HEK293 (cell line): ENCODE results near the gene RRBP1.

ENCODE experiments used
- CTCF ChIA-PET: fragments of 350-600 bp; formaldehyde crosslinking; extraction: SDS; loops from one replicate; lab custom pipeline; 2021; ENCODE audit warnings: antibody characterized with exemption; lab: Yijun Ruan, JAX
- POLR2A ChIA-PET: fragments of 300-600 bp; formaldehyde crosslinking; extraction: SDS; loops from one replicate; lab custom pipeline; 2020; ENCODE audit warnings: antibody characterized with exemption, inconsistent platforms; lab: Yijun Ruan, JAX
- H3K27ac ChIP-seq: fragments of 200-500 bp; sonication (Bioruptor generic); 2 replicates; pipeline ENCODE4 v1.5.1; 2014; ENCODE audit warnings: low read depth, low read length, control low read depth, inconsistent platforms; ENCODE audit errors: extremely low read depth
- H3K36me3 ChIP-seq, 2 experiments: fragments of 200-500 bp in 1 of 2; sonication (Bioruptor generic) in 1 of 2; 1 replicate in 1 of 2; 2 replicates in 1 of 2; pipeline ENCODE4 v1.5.1; 2014 to 2017; ENCODE audit warnings: inconsistent platforms in 2 of 2, low read length in 2 of 2; ENCODE audit not compliant: control insufficient read depth in 2 of 2, insufficient read depth in 1 of 2
- H3K4me1 ChIP-seq: fragments of 200-500 bp; sonication (Bioruptor generic); 2 replicates; pipeline ENCODE4 v1.5.1; 2014; ENCODE audit warnings: mild to moderate bottlenecking, low read length, inconsistent platforms; ENCODE audit not compliant: control insufficient read depth, insufficient read depth
- H3K4me3 ChIP-seq: 2 replicates; pipeline ENCODE4 v1.5.1; 2011; ENCODE audit warnings: low read depth, mild to moderate bottlenecking, control low read depth, low read length, moderate library complexity
- H3K9me3 ChIP-seq: fragments of 200-500 bp; sonication (Bioruptor generic); 2 replicates; pipeline ENCODE4 v1.5.1; 2014; ENCODE audit warnings: low read depth, low read length, inconsistent platforms; ENCODE audit not compliant: control insufficient read depth, insufficient read depth
- KLF9 ChIP-seq: fragments of 450-650 bp; formaldehyde crosslinking; IDR thresholded peaks from 2 replicates; pipeline ENCODE4 v1.5.1; 2016; ENCODE audit warnings: missing biosample characterization, missing genetic modification characterization, low read depth
- MYNN ChIP-seq: fragments of 450-650 bp; formaldehyde crosslinking; IDR thresholded peaks from 2 replicates; pipeline ENCODE4 v1.5.1; 2016; ENCODE audit warnings: missing biosample characterization, missing genetic modification characterization, borderline replicate concordance
- SCRT2 ChIP-seq: fragments of 450-650 bp; formaldehyde crosslinking; IDR thresholded peaks from 2 replicates; pipeline ENCODE4 v1.5.1; 2016; ENCODE audit warnings: missing biosample characterization, missing genetic modification characterization
- SP2 ChIP-seq: fragments of 450-650 bp; formaldehyde crosslinking; IDR thresholded peaks from 2 replicates; pipeline ENCODE4 v1.5.1; 2016; ENCODE audit warnings: missing biosample characterization, missing genetic modification characterization
- WT1 ChIP-seq: fragments of 450-650 bp; formaldehyde crosslinking; IDR thresholded peaks from 2 replicates; pipeline ENCODE4 v1.5.1; 2016; ENCODE audit warnings: missing biosample characterization, missing genetic modification characterization
- YY1 ChIP-seq: fragments of 450-650 bp; formaldehyde crosslinking; IDR thresholded peaks from 2 replicates; pipeline ENCODE4 v1.5.1; 2018; ENCODE audit warnings: missing biosample characterization, missing genetic modification characterization
- YY2 ChIP-seq: fragments of 450-650 bp; formaldehyde crosslinking; IDR thresholded peaks from 2 replicates; pipeline ENCODE4 v1.5.1; 2016; ENCODE audit warnings: missing biosample characterization, missing genetic modification characterization
- ZBTB49 ChIP-seq: fragments of 450-650 bp; formaldehyde crosslinking; IDR thresholded peaks from 2 replicates; pipeline ENCODE4 v1.5.1; 2016; ENCODE audit warnings: missing biosample characterization, missing genetic modification characterization, low read depth
- ZEB2 ChIP-seq: fragments of 450-650 bp; formaldehyde crosslinking; IDR thresholded peaks from 2 replicates; pipeline ENCODE4 v1.5.1; 2016; ENCODE audit warnings: missing biosample characterization, missing genetic modification characterization
- ZNF133 ChIP-seq: fragments of 450-650 bp; formaldehyde crosslinking; IDR thresholded peaks from 2 replicates; pipeline ENCODE4 v1.5.1; 2016; ENCODE audit warnings: missing biosample characterization, missing genetic modification characterization
- ZNF16 ChIP-seq: fragments of 450-650 bp; formaldehyde crosslinking; IDR thresholded peaks from 2 replicates; pipeline ENCODE4 v1.5.1; 2016; ENCODE audit warnings: low read depth, missing biosample characterization, missing genetic modification characterization
- ZNF174 ChIP-seq: fragments of 450-650 bp; formaldehyde crosslinking; IDR thresholded peaks from 2 replicates; pipeline ENCODE4 v1.5.0; 2017; ENCODE audit warnings: missing biosample characterization, mild to moderate bottlenecking, missing genetic modification characterization
- ZNF175 ChIP-seq: fragments of 450-650 bp; formaldehyde crosslinking; IDR thresholded peaks from 2 replicates; pipeline ENCODE4 v1.5.1; 2016; ENCODE audit warnings: missing biosample characterization, missing genetic modification characterization
- ZNF184 ChIP-seq: fragments of 450-650 bp; IDR thresholded peaks from 2 replicates; pipeline ENCODE4 v1.5.1; 2018; ENCODE audit warnings: missing biosample characterization, mild to moderate bottlenecking, missing genetic modification characterization
- ZNF214 ChIP-seq: fragments of 450-650 bp; formaldehyde crosslinking; IDR thresholded peaks from 2 replicates; pipeline ENCODE4 v1.5.1; 2017; ENCODE audit warnings: missing biosample characterization, mild to moderate bottlenecking, missing genetic modification characterization, borderline replicate concordance
- ZNF24 ChIP-seq: fragments of 450-650 bp; formaldehyde crosslinking; IDR thresholded peaks from 2 replicates; pipeline ENCODE4 v1.5.1; 2016; ENCODE audit warnings: missing biosample characterization, missing genetic modification characterization
- ZNF335 ChIP-seq: fragments of 450-650 bp; formaldehyde crosslinking; conservative IDR thresholded peaks from 2 replicates; pipeline ENCODE4 v1.5.1; 2016; ENCODE audit warnings: missing biosample characterization, missing genetic modification characterization
- ZNF341 ChIP-seq: fragments of 450-650 bp; formaldehyde crosslinking; IDR thresholded peaks from 2 replicates; pipeline ENCODE4; 2016; ENCODE audit warnings: low read depth, missing biosample characterization, missing genetic modification characterization
- ZNF391 ChIP-seq: fragments of 450-650 bp; formaldehyde crosslinking; IDR thresholded peaks from 2 replicates; pipeline ENCODE4 v1.5.1; 2016; ENCODE audit warnings: low read depth, missing biosample characterization, missing genetic modification characterization, borderline replicate concordance
- ZNF404 ChIP-seq: fragments of 450-650 bp; formaldehyde crosslinking; IDR thresholded peaks from 2 replicates; pipeline ENCODE4 v1.5.1; 2017; ENCODE audit warnings: missing biosample characterization, missing genetic modification characterization
- ZNF449 ChIP-seq: fragments of 450-650 bp; formaldehyde crosslinking; IDR thresholded peaks from 2 replicates; pipeline ENCODE4 v1.5.1; 2017; ENCODE audit warnings: missing biosample characterization, mild to moderate bottlenecking, missing genetic modification characterization, moderate library complexity
- ZNF488 ChIP-seq: fragments of 450-650 bp; formaldehyde crosslinking; IDR thresholded peaks from 2 replicates; pipeline ENCODE4 v1.5.1; 2016; ENCODE audit warnings: missing biosample characterization, missing genetic modification characterization
- ZNF549 ChIP-seq: fragments of 450-650 bp; IDR thresholded peaks from 2 replicates; pipeline ENCODE4 v1.5.1; 2018; ENCODE audit warnings: missing biosample characterization, missing genetic modification characterization, mild to moderate bottlenecking, inconsistent platforms, moderate library complexity
- ZNF624 ChIP-seq: fragments of 450-650 bp; formaldehyde crosslinking; IDR thresholded peaks from 2 replicates; pipeline ENCODE4 v1.5.1; 2017; ENCODE audit warnings: missing biosample characterization, missing genetic modification characterization
- ZNF629 ChIP-seq: fragments of 450-650 bp; formaldehyde crosslinking; IDR thresholded peaks from 2 replicates; pipeline ENCODE4 v1.5.1; 2017; ENCODE audit warnings: missing biosample characterization, missing genetic modification characterization
- ZNF791 ChIP-seq: fragments of 450-650 bp; formaldehyde crosslinking; IDR thresholded peaks from 2 replicates; pipeline ENCODE4 v1.5.1; 2016; ENCODE audit warnings: missing biosample characterization, missing genetic modification characterization
- ZXDB ChIP-seq: fragments of 450-650 bp; formaldehyde crosslinking; IDR thresholded peaks from 2 replicates; pipeline ENCODE4 v1.5.1; 2016; ENCODE audit warnings: missing biosample characterization, missing genetic modification characterization
- TF ChIP-seq, protein P1 (sequence below): fragments of 450-650 bp; formaldehyde crosslinking; IDR thresholded peaks from 2 replicates; pipeline ENCODE4 v1.5.1; 2016; ENCODE audit warnings: missing biosample characterization, missing genetic modification characterization
- TF ChIP-seq, protein P2 (sequence below): fragments of 450-650 bp; IDR thresholded peaks from 2 replicates; pipeline ENCODE4 v1.5.1; 2018; ENCODE audit warnings: missing biosample characterization, mild to moderate bottlenecking, missing genetic modification characterization

The RRBP1 gene

DNA sequence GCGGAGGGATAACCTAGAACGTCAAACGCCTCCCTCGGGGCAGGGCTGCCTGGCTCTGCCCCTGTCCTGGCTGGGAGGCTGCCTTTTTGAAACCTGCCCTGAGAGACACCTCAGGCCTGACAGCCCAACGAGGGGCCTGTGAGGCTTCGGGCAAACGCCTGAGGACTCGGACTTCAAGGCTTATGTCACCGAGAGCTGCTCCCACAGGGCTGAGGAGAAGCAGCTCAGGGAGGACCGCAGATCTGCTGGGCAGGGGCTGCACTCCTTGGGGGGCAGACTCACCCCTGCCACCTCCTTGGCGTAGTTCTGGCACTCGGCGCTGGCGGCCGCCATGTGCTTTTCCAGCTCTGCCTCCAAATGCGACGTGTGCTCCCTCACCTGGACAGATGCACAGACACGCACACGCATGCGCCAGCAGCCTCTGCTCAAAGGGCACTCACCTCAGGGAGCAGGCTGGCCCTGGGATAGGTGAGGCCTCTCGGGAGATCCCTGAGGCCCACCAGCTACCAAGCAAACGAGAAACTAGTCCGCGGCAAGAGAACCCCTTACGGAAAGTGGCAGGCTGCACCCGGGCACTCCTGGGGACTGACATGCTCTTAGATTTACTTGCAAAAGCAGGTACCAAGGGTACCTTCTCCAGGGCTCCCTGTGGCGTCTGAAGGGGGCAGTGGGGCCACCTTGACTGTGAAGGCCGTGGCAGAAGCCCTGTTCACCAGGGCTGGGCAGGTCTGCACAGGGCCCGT, 62.5 kb downstream of the RRBP1 start:
- TF ChIP-seq ZNF391 (tag by site-specific recombination) (no peak), SP2 (tag by site-specific recombination) (no peak), ZNF341 (no peak), ZNF629 (tag by site-specific recombination) (no peak), ZEB2 (tag by site-specific recombination) (no peak), ZNF184 (tag by site-specific recombination) (no peak), ZNF175 (tag by site-specific recombination) (no peak), YY1 (tag by site-specific recombination) (no peak), ZNF449 (tag by site-specific recombination) (no peak), ZNF214 (no peak), ZNF549 (tag by site-specific recombination) (no peak)
- TF ChIP-seq, protein P1, sequence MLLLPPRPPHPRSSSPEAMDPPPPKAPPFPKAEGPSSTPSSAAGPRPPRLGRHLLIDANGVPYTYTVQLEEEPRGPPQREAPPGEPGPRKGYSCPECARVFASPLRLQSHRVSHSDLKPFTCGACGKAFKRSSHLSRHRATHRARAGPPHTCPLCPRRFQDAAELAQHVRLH (tag by site-specific recombination), result no peak
- TF ChIP-seq, protein P2, sequence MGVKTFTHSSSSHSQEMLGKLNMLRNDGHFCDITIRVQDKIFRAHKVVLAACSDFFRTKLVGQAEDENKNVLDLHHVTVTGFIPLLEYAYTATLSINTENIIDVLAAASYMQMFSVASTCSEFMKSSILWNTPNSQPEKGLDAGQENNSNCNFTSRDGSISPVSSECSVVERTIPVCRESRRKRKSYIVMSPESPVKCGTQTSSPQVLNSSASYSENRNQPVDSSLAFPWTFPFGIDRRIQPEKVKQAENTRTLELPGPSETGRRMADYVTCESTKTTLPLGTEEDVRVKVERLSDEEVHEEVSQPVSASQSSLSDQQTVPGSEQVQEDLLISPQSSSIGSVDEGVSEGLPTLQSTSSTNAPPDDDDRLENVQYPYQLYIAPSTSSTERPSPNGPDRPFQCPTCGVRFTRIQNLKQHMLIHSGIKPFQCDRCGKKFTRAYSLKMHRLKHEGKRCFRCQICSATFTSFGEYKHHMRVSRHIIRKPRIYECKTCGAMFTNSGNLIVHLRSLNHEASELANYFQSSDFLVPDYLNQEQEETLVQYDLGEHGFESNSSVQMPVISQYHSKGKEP (tag by site-specific recombination), result no peak
- TF ChIP-seq, all 188 proteins: peak for 0
- ChIA-PET POLR2A (no interaction called here), CTCF (interaction anchor here (0.8 to 3.5 kb wide), 2 partner anchors 36 to 115 kb away, joined by 4 to 17 read pairs; no protein-coding TSS in a partner anchor)
- Histone ChIP-seq H3K4me1 (no peaks in the 10 kb centered on the region), H3K4me3 (no peak overlapping the region), H3K36me3 (peaks cover 3 to 88% of the 10 kb centered on the region in 2 experiments; a peak in 2 of 3 replicates), H3K27ac (no peak overlapping the region), H3K9me3 (no peaks in the 10 kb centered on the region)

GRCh38 chr20:17618673-17619013, 63.4 kb downstream of the RRBP1 start:
- Histone ChIP-seq H3K4me1 (no peaks in the 10 kb centered on the region), H3K4me3 (no peak overlapping the region), H3K36me3 (peaks cover 1 to 85% of the 10 kb centered on the region in 2 experiments; a peak in 2 of 3 replicates), H3K27ac (no peak overlapping the region), H3K9me3 (no peaks in the 10 kb centered on the region)
- POLR2A ChIA-PET, result no interaction called here
- CTCF ChIA-PET, result interaction anchor here (0.6 to 3.5 kb wide), 6 partner anchors 12 to 199 kb away, joined by 3 to 18 read pairs (median 10); partner anchors contain the start of gene BFSP1
- no peak for TF ChIP-seq ZNF624
- no peak for TF ChIP-seq ZNF488 (tag by site-specific recombination)
- no peak for TF ChIP-seq ZBTB49 (tag by site-specific recombination)
- no peak for TF ChIP-seq ZXDB
- TF ChIP-seq SCRT2 (tag by site-specific recombination), result no peak
- TF ChIP-seq WT1, result no peak
- TF ChIP-seq ZNF174 (tag by site-specific recombination), result no peak
- TF ChIP-seq YY2 (tag by site-specific recombination), result no peak
- no peak for TF ChIP-seq ZNF404
- TF ChIP-seq MYNN (tag by site-specific recombination), result no peak
- TF ChIP-seq ZNF335, result no peak
- no peak for TF ChIP-seq KLF9 (tag by site-specific recombination)
- TF ChIP-seq ZNF133, result no peak
- no peak for TF ChIP-seq ZNF791 (tag by site-specific recombination)
- TF ChIP-seq ZNF24 (tag by site-specific recombination), result no peak
- TF ChIP-seq ZNF16 (tag by site-specific recombination), result no peak
